ENCODE results near the gene LCP1. TPM values are rescaled to one million over a fixed set of nuclear protein-coding genes. Genes with fewer than 3 reads are reported as not detected.

LCP1 gene
- polyA plus RNA-seq, 1 donor, result 41.1 TPM

DNA sequence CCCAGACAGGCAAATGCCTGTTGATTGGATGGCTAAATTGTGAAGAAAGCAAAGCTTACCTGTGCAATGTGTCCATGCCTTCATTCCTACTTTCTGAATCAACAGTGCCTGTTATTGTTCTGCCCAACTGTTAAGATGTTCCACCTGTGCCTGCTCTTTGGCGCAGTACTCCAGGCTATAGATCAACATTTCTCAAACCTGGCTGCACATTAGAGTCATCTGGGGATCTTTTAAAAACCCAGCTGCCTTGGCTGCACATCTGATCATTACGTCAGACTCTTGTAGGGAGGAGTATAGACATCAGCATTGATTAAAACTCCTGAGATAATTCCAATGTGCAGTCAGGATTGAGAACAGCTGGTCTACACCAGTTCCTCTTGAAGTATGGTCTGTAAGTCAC, 60.9 kb downstream of the LCP1 start:
- no peaks in the 10 kb centered on the region for H3K9me3 ChIP-seq (ENCODE audit: control insufficient read depth, low read depth, low read length)
- no peak overlapping the region for H3K4me3 ChIP-seq (ENCODE audit: low read length)
- no peaks in the 10 kb centered on the region for H3K36me3 ChIP-seq (ENCODE audit: control insufficient read depth, insufficient read depth, low read length)
- H3K27ac ChIP-seq (ENCODE audit: low read length), result no peak overlapping the region
- no CpG with 5 or more reads among the region's 2 CpGs for WGBS (ENCODE audit: insufficient coverage, low lambda C conversion rate)
- peaks cover 6% of the 10 kb centered on the region for H3K27me3 ChIP-seq (ENCODE audit: control insufficient read depth, insufficient read depth, low read length)
- no peak for DNase-seq
- H3K4me1 ChIP-seq (ENCODE audit: control insufficient read depth, insufficient read depth, low read length), result no peaks in the 10 kb centered on the region

DNA sequence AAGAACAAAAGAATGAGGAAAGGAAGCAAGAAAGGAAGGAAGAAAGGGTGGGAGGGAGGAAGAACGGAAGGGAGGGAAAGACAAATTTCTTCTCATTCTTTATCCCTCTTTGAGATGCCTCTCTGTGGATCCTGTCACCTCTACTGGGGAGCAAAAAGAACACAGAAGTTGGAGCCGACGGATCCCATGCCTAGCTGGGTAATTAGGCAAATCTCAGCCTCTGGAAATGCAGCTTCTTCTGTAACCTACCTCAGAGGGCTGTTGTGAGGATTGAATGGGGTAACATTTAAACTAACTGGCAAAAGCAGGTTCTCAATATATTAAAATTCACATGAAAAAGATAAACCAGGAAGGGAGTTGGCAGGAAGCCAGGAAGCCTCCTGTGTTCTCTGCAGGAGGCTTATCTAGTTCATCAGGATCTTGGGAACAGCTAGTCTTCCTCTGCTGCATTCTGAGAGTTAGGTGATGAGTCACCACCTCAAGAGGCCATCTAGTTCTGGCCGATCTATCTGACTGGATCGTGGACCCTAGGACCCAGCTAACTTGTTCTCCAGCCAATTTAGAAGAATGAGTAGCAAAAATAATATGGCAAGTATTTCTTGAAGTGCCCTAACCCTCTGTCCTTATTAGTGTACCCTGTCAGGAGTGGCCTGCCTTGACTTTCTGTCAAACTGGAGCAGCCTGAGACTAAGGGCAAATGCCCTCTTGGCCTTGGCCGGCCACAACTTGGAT, 61.9 kb downstream of the LCP1 start:
- Histone ChIP-seq H3K9me3 (ENCODE audit: control insufficient read depth, low read depth, low read length) (no peaks in the 10 kb centered on the region), H3K27me3 (ENCODE audit: control insufficient read depth, insufficient read depth, low read length) (peaks cover 5% of the 10 kb centered on the region), H3K27ac (ENCODE audit: low read length) (no peak overlapping the region), H3K4me3 (ENCODE audit: low read length) (no peak overlapping the region), H3K36me3 (ENCODE audit: control insufficient read depth, insufficient read depth, low read length) (no peaks in the 10 kb centered on the region), H3K4me1 (ENCODE audit: control insufficient read depth, insufficient read depth, low read length) (no peaks in the 10 kb centered on the region)
- WGBS (ENCODE audit: insufficient coverage, low lambda C conversion rate), result no CpG with 5 or more reads among the region's 6 CpGs
- DNase-seq, result peak; percentile 21 to 32

- no peak overlapping the region for H3K4me3 ChIP-seq (ENCODE audit: low read length)
- no peak for DNase-seq
- 83% methylated on average over 2 of the region's 4 CpGs for WGBS (ENCODE audit: insufficient coverage, low lambda C conversion rate)
- no peaks in the 10 kb centered on the region for H3K9me3 ChIP-seq (ENCODE audit: control insufficient read depth, low read depth, low read length)
- H3K4me1 ChIP-seq (ENCODE audit: control insufficient read depth, insufficient read depth, low read length), result no peaks in the 10 kb centered on the region
- H3K36me3 ChIP-seq (ENCODE audit: control insufficient read depth, insufficient read depth, low read length), result no peaks in the 10 kb centered on the region
- H3K27me3 ChIP-seq (ENCODE audit: control insufficient read depth, insufficient read depth, low read length), result peaks cover 3% of the 10 kb centered on the region
- H3K27ac ChIP-seq (ENCODE audit: low read length), result no peak overlapping the region
These were observed 65.1 kb downstream of the LCP1 start for GRCh38 chr13:46116653-46117502.

- Histone ChIP-seq H3K27ac (ENCODE audit: low read length) (no peak overlapping the region), H3K9me3 (ENCODE audit: control insufficient read depth, low read depth, low read length) (no peaks in the 10 kb centered on the region), H3K4me3 (ENCODE audit: low read length) (no peak overlapping the region), H3K36me3 (ENCODE audit: control insufficient read depth, insufficient read depth, low read length) (no peaks in the 10 kb centered on the region), H3K4me1 (ENCODE audit: control insufficient read depth, insufficient read depth, low read length) (no peaks in the 10 kb centered on the region), H3K27me3 (ENCODE audit: control insufficient read depth, insufficient read depth, low read length) (no peaks in the 10 kb centered on the region)
- no CpG with 5 or more reads among the region's 9 CpGs for WGBS (ENCODE audit: insufficient coverage, low lambda C conversion rate)
- DNase-seq, result no peak
These were observed 67.4 kb downstream of the LCP1 start for GRCh38 chr13:46114613-46115012.

DNA sequence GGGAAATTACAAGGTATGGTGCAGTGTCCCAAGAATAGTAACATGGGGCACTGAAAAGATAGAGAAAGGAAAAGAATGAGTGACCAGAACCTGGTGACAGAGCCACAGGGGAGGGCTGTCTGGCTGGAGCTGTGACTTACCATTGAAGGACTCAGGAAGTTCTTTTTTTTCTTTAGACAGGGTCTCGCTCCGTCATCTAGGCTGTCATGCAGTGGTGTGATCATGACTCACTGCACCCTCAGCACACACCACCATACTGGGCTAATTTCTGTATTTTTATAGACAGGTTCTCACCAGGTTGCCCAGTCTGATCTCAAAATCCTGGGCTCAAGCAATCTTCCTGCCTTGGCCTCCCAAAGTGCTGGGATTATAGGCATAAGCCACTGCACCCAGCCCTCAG, 68.4 kb downstream of the LCP1 start:
- no peaks in the 10 kb centered on the region for H3K36me3 ChIP-seq (ENCODE audit: control insufficient read depth, insufficient read depth, low read length)
- H3K9me3 ChIP-seq (ENCODE audit: control insufficient read depth, low read depth, low read length), result no peaks in the 10 kb centered on the region
- DNase-seq, result no peak
- H3K27me3 ChIP-seq (ENCODE audit: control insufficient read depth, insufficient read depth, low read length), result peaks cover 4% of the 10 kb centered on the region
- no CpG with 5 or more reads among the region's 2 CpGs for WGBS (ENCODE audit: insufficient coverage, low lambda C conversion rate)
- no peaks in the 10 kb centered on the region for H3K4me1 ChIP-seq (ENCODE audit: control insufficient read depth, insufficient read depth, low read length)
- no peak overlapping the region for H3K4me3 ChIP-seq (ENCODE audit: low read length)
- no peak overlapping the region for H3K27ac ChIP-seq (ENCODE audit: low read length)

DNA sequence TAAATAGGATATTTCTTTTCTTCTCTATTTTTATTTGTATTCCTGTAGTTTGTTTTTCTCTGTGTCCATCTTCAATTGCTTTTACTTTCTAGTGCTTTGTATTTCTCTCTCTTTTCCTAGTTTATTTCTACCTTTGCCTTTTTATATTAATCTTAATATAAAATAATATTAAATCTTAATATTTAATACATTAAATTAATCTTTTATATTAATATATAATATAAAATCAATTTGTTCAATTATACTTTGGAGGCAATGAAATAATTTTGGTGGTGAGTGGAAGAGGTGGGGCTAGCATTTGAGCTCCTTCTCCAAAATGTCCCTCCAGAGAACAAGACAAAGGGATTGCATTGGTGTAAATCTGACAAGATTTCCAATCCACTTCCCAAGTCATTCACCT, 70.8 kb downstream of the LCP1 start:
- H3K4me1 ChIP-seq (ENCODE audit: control insufficient read depth, insufficient read depth, low read length), result no peaks in the 10 kb centered on the region
- H3K9me3 ChIP-seq (ENCODE audit: control insufficient read depth, low read depth, low read length), result no peaks in the 10 kb centered on the region
- no peak for DNase-seq
- H3K27me3 ChIP-seq (ENCODE audit: control insufficient read depth, insufficient read depth, low read length), result peaks cover 4% of the 10 kb centered on the region
- H3K27ac ChIP-seq (ENCODE audit: low read length), result no peak overlapping the region
- no peak overlapping the region for H3K4me3 ChIP-seq (ENCODE audit: low read length)
- no peaks in the 10 kb centered on the region for H3K36me3 ChIP-seq (ENCODE audit: control insufficient read depth, insufficient read depth, low read length)

DNA sequence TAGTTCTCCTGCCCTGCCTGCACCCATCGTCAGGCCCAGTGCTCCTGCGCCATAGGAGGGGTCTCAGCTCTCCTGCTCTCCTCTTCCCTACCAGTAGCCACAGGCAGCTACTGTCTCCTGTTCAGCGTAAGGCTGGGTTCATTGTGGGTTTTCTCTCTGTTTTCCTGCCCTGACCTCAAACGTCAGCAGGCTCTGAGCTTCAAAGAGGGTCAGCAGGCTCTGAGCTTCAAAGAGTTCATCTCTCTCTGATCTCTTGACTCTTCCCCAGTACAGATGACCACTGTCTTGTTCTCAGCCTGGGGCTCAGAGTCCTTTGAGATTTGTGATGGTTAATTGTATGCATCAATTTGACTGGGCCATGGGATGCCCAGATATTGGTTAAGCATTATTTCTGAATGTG, 72.5 kb downstream of the LCP1 start:
- Histone ChIP-seq H3K4me3 (ENCODE audit: low read length) (no peak overlapping the region), H3K27me3 (ENCODE audit: control insufficient read depth, insufficient read depth, low read length) (peaks cover 4% of the 10 kb centered on the region), H3K4me1 (ENCODE audit: control insufficient read depth, insufficient read depth, low read length) (no peaks in the 10 kb centered on the region), H3K27ac (ENCODE audit: low read length) (no peak overlapping the region), H3K36me3 (ENCODE audit: control insufficient read depth, insufficient read depth, low read length) (no peaks in the 10 kb centered on the region), H3K9me3 (ENCODE audit: control insufficient read depth, low read depth, low read length) (no peaks in the 10 kb centered on the region)
- no CpG with 5 or more reads among the region's 4 CpGs for WGBS (ENCODE audit: insufficient coverage, low lambda C conversion rate)
- no peak for DNase-seq

DNA sequence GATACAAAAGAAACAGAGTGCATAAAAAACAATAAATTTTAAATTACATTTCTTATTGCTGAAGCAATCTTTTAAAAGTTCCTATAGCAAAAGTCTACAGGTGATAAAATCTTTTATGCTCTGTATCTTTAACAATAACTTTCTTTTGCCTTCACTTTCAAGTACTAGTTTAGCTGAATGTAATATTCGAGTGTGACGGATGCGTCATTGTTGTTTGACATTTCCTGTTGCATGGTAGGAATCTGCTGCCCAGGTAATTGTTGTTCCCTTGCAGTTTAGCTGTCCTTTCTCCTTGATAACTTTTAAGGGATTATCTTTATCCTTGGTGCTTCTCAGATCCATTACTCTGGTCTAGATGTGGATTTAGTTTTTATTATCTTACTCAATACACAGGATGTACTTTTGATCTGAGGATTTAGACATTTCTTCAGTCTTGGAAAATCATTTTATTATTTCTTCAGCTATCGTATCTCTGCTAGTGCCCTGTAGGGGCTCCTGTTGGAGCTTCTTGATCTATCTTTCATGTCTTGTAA, 75.1 kb downstream of the LCP1 start:
- Histone ChIP-seq H3K4me1 (ENCODE audit: control insufficient read depth, insufficient read depth, low read length) (no peaks in the 10 kb centered on the region), H3K27me3 (ENCODE audit: control insufficient read depth, insufficient read depth, low read length) (peaks cover 4% of the 10 kb centered on the region), H3K36me3 (ENCODE audit: control insufficient read depth, insufficient read depth, low read length) (no peaks in the 10 kb centered on the region), H3K27ac (ENCODE audit: low read length) (no peak overlapping the region), H3K9me3 (ENCODE audit: control insufficient read depth, low read depth, low read length) (no peaks in the 10 kb centered on the region), H3K4me3 (ENCODE audit: low read length) (no peak overlapping the region)
- WGBS (ENCODE audit: insufficient coverage, low lambda C conversion rate), result 90% methylated on average over 2 of the region's 4 CpGs
- DNase-seq, result no peak

- no peaks in the 10 kb centered on the region for H3K4me1 ChIP-seq (ENCODE audit: control insufficient read depth, insufficient read depth, low read length)
- no peaks in the 10 kb centered on the region for H3K9me3 ChIP-seq (ENCODE audit: control insufficient read depth, low read depth, low read length)
- WGBS (ENCODE audit: insufficient coverage, low lambda C conversion rate), result no CpG with 5 or more reads among the region's 4 CpGs
- H3K4me3 ChIP-seq (ENCODE audit: low read length), result no peak within 1 kb of the TSS
- H3K27me3 ChIP-seq (ENCODE audit: control insufficient read depth, insufficient read depth, low read length), result peaks cover 4% of the 10 kb centered on the region
- no peaks in the 10 kb centered on the region for H3K36me3 ChIP-seq (ENCODE audit: control insufficient read depth, insufficient read depth, low read length)
- no peak for DNase-seq
- H3K27ac ChIP-seq (ENCODE audit: low read length), result no peak within 1 kb of the TSS
These were observed 77.1 kb downstream of the LCP1 start, which contains the start of gene CPB2 for GRCh38 chr13:46104868-46105267. CPB2 (minus strand) TSS chr13:46105033; CDS start chr13:46105009, 24 bp downstream.

- Histone ChIP-seq H3K27ac (ENCODE audit: low read length) (no peak overlapping the region), H3K4me3 (ENCODE audit: low read length) (no peak overlapping the region), H3K27me3 (ENCODE audit: control insufficient read depth, insufficient read depth, low read length) (no peaks in the 10 kb centered on the region), H3K36me3 (ENCODE audit: control insufficient read depth, insufficient read depth, low read length) (no peaks in the 10 kb centered on the region), H3K9me3 (ENCODE audit: control insufficient read depth, low read depth, low read length) (no peaks in the 10 kb centered on the region), H3K4me1 (ENCODE audit: control insufficient read depth, insufficient read depth, low read length) (no peaks in the 10 kb centered on the region)
- no CpG with 5 or more reads among the region's 7 CpGs for WGBS (ENCODE audit: insufficient coverage, low lambda C conversion rate)
- no peak for DNase-seq
These were observed 78.9 kb downstream of the LCP1 start for GRCh38 chr13:46103037-46103436.

All from large intestine (tissue), 3 donors.